Heart left ventricle (tissue), 16 donors: ENCODE results near the gene MRPL17. TPM values are rescaled to one million over a fixed set of nuclear protein-coding genes. Genes with fewer than 3 reads are reported as not detected.

Experiments used
- ATAC-seq, 4 donors: fragments of 200-7000 bp; cut with Tn5 transposase; one replicate each; pipeline ENCODE4 v1.9.1; 2020 to 2022; ENCODE audit warnings: moderate library complexity in 4 of 4, mild to moderate bottlenecking in 3 of 4, moderate number of reproducible peaks in 1 of 4
- DNase-seq, 5 donors: peaks; one replicate each; pipeline ENCODE4 v3.0.0-alpha.2; 2020
- H3K27ac ChIP-seq, 12 donors: fragments of 200-600 bp; sonication (generic) in 4 of 12; one replicate each; pipeline versions ENCODE4 v1.5.0 to v1.8.0; 2016 to 2022; ENCODE audit warnings: mild to moderate bottlenecking in 2 of 12
- H3K27me3 ChIP-seq, 9 donors: fragments of 200-600 bp; sonication (generic) in 2 of 9; one replicate each; pipeline versions ENCODE4 v1.5.1 to v1.8.0; 2016 to 2022; ENCODE audit warnings: mild to moderate bottlenecking in 3 of 9
- H3K36me3 ChIP-seq, 9 donors: fragments of 200-600 bp; sonication (generic) in 2 of 9; one replicate each; pipeline versions ENCODE4 v1.5.0 to v1.8.0; 2018 to 2022; ENCODE audit warnings: mild to moderate bottlenecking in 2 of 9
- H3K4me1 ChIP-seq, 12 donors: fragments of 200-600 bp; sonication (generic) in 4 of 12; one replicate each; pipeline versions ENCODE4 v1.5.0 to v1.8.0; 2016 to 2022; ENCODE audit warnings: mild to moderate bottlenecking in 3 of 12
- H3K4me3 ChIP-seq, 12 donors: fragments of 200-600 bp; sonication (generic) in 4 of 12; one replicate each; pipeline versions ENCODE4 v1.5.0 to v1.8.0; 2017 to 2022; ENCODE audit warnings: mild to moderate bottlenecking in 9 of 12, moderate library complexity in 4 of 12
- H3K9me3 ChIP-seq, 12 donors: fragments of 200-600 bp; sonication (generic) in 4 of 12; one replicate each; pipeline versions ENCODE4 v1.5.0 to v1.8.0; 2016 to 2022; ENCODE audit warnings: mild to moderate bottlenecking in 1 of 12
- POLR2A ChIP-seq, 2 donors: fragments of 450-650 bp; IDR thresholded peaks; one replicate each; pipeline ENCODE4 v1.6.1; 2017; ENCODE audit warnings: antibody characterized with exemption in 2 of 2, mild to moderate bottlenecking in 2 of 2, moderate library complexity in 2 of 2
- WGBS, 4 donors: extraction: QIAGEN DNeasy Blood & Tissue Kit in 2 of 4; methylation state at CpG; one replicate each; pipeline versions ENCODE4 v1.1.5 to v1.1.7; 2013 to 2018; 5-methylcytosine and 5-hydroxymethylcytosine counted together
- intact Hi-C, 10 donors: fragments of 100-400 bp; cut with DNase I; formaldehyde crosslinking; loops; one replicate each; pipeline versions ENCODE4 v1.11.1 to v1.14.2; 2022
- polyA plus RNA-seq, 2 donors: library from polyadenylated mRNA; stranded (reverse); fragments of 200-250 nt; gene quantifications; one replicate each; pipeline ENCODE4 v1.2.3, GENCODE V29; 2013
- total RNA-seq, 9 donors: library from RNA; depleted of rRNA in 2 of 9; stranded (reverse); fragments of >200 nt in 2 of 9; fragmentation: NEBNext Ultra II Directional in 3 of 9; extraction: Animal tissue kit (Norgen Biotek cat#: 25700) in 3 of 9; gene quantifications; one replicate each; pipeline versions ENCODE4 v1.1.0 to v1.2.4, GENCODE V29; 2016 to 2023
- TF ChIP-seq, protein P1 (sequence below), 12 donors: fragments of 200-600 bp; sonication (generic) in 4 of 12; IDR thresholded peaks; one replicate each; pipeline versions ENCODE4 v1.5.0 to v1.8.0; 2018 to 2022; ENCODE audit warnings: antibody characterized with exemption in 12 of 12, mild to moderate bottlenecking in 5 of 12
- donor health status: ischemic (EF 13 %, LVEDD 7.1; RV severe dilation, severe dysfunction).
- donor health status: healthy with polysubstance abuse.
- donor health status: DM: no; HTN: yes; CAD: no.
- donor health status: DM: no; HTN: no; CAD: no.
- donor health status: ischemic (EF 25% LVEDD 6.9; RV normal size, moderate dysfunction).
- donor health status: ischemic (EF 25% LVEDD 5.7; RV mildly dilated, moderate dysfunction).
- donor health status: healthy.
- donor health status: DM: yes; HTN: yes; CAD: no.
- donor health status: ischemic (EF 35%, LVEDD 5.7; RV mildly dilated, moderate dysfunction).
- donor health status: nonischemic (EF 11% LVEDD 7.7; RV severe dilation, severe dysfunction).
- donor health status: DM: yes; HTN: yes; CAD: no.
- donor health status: PGD.
- donor health status: ischemic (EF 29% LVEDD 5.4; RV normal size, mild dysfunction).
- donor health status: nonischemic (EF 23%, LVEDD 6.1; RV moderate dilation, normal function).

MRPL17 gene
- total and polyA plus RNA-seq, 11 donors, result 31.0 to 70.9 (median 53.5) TPM

DNA sequence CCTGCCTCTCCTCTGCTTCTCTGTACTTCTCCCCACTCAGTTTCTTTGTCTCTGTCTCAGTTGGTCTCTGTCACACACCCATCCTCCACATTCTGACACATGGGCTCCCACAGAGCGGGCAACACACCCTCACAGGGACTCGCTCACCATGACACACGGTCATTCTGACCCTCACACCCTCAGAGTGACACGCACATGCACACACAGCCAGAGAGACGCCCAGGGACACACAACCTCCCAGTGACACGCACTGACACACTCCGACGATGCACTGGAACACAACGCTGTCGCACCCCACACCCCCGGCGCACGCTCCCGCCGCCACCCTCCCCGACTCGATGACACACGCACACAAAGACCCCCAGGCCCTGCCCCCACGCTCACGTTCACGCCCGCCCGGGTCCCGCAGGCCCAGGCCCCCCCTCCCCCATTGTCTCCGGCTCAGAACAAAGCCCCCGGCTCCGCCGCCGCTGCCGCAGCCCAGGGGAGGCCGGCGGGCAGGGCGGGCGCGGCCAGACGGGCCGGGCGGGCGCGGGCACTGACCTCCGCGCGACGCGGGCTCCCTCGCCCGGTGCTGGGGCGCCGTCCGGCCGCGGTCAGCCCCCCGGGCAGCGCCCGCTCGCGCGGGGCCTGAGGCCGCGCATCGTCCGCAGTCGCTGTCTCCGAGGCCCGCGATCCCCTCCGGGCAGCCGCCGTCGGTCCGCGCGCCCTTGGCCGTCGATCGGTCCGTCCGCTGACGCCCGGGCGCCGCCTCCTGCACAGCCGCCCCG, 27.9 kb downstream of the MRPL17 start:
- H3K27ac ChIP-seq, result peak overlapping the region; percentile 1 to 93 (median 81)
- intact Hi-C loops, result loop anchor here in 1 of 10 donors (5.0 kb wide), 1 partner anchor 43 kb away; the partner anchor contains the start of gene TAF10
- no peaks in the 10 kb centered on the region for H3K9me3 ChIP-seq
- peak overlapping the region; percentile 20 to 68 (median 55) for H3K4me3 ChIP-seq
- TF ChIP-seq, protein P1, sequence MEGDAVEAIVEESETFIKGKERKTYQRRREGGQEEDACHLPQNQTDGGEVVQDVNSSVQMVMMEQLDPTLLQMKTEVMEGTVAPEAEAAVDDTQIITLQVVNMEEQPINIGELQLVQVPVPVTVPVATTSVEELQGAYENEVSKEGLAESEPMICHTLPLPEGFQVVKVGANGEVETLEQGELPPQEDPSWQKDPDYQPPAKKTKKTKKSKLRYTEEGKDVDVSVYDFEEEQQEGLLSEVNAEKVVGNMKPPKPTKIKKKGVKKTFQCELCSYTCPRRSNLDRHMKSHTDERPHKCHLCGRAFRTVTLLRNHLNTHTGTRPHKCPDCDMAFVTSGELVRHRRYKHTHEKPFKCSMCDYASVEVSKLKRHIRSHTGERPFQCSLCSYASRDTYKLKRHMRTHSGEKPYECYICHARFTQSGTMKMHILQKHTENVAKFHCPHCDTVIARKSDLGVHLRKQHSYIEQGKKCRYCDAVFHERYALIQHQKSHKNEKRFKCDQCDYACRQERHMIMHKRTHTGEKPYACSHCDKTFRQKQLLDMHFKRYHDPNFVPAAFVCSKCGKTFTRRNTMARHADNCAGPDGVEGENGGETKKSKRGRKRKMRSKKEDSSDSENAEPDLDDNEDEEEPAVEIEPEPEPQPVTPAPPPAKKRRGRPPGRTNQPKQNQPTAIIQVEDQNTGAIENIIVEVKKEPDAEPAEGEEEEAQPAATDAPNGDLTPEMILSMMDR (IDR thresholded peaks at IDR 0.05), result no peak
- no peak for TF ChIP-seq POLR2A (IDR thresholded peaks at IDR 0.05)
- WGBS, 4 donors, result 1 to 16% (median 5%) methylated on average over 7 to 84 of the region's 84 CpGs
- H3K4me1 ChIP-seq, result peaks cover 0 to 51% (median 18%) of the 10 kb centered on the region in 12 donors
- DNase-seq (peak in 4 of 5 donors; percentile 42 to 64 (median 50)), ATAC-seq (peak; percentile 30 to 58 (median 53))
- H3K36me3 ChIP-seq, result no peaks in the 10 kb centered on the region
- peaks cover 0 to 8% (median 0%) of the 10 kb centered on the region in 9 donors for H3K27me3 ChIP-seq

DNA sequence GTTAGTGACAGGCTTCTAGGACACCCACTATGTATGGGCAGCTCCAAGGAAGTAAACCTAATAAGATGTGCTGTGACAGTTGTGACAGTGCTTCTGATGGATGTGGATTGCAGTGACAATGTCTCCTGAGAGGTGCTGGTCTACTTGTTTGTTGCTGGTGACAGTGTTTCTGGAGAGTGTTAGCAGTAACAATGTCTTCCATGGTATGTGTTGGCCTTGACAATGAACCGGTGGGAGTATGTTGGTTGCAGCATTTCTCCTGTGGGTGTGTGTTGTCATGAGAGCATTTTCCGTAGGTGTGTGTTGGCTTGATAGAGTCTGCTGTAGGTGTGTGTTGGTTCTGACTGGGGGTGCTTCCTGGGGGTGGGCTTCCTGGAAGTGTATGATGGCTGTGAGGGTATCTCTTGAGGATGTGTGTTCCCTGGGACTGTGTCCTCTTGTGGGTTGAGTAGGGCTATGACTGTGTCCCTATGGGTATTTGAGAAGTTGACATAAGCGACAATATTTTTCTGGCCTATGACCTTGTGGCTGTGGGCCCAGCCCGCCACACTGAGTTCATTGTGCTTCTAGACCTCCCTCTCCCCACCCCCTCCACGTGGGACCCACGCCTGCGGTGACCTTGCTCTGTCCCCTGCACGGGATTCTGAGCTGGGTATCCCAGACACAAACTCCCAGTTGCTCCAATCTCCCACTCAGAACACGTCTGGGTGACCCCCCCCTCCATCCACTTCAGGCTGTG, 28.7 kb downstream of the MRPL17 start:
- intact Hi-C loops, result loop anchor here in 1 of 10 donors (5.0 kb wide), 1 partner anchor 42 kb away; the partner anchor contains the start of gene TAF10
- WGBS, 4 donors, result 27 to 41% (median 29%) methylated on average over 9 of the region's 9 CpGs
- peak overlapping the region in 11 of 12 donors; percentile 37 to 68 (median 56) for H3K4me3 ChIP-seq
- H3K36me3 ChIP-seq, result no peaks in the 10 kb centered on the region
- no peaks in the 10 kb centered on the region for H3K9me3 ChIP-seq
- ATAC-seq, result peak; percentile 13 to 68 (median 36)
- DNase-seq, result peak in 2 of 5 donors; percentile 45 to 62
- H3K27me3 ChIP-seq, result peaks cover 0 to 8% (median 0%) of the 10 kb centered on the region in 9 donors
- TF ChIP-seq, protein P1 (IDR thresholded peaks at IDR 0.05), result no peak
- TF ChIP-seq POLR2A (IDR thresholded peaks at IDR 0.05), result no peak
- peaks cover 0 to 51% (median 18%) of the 10 kb centered on the region in 12 donors for H3K4me1 ChIP-seq
- peak overlapping the region in 11 of 12 donors; percentile 20 to 93 (median 83) for H3K27ac ChIP-seq

DNA sequence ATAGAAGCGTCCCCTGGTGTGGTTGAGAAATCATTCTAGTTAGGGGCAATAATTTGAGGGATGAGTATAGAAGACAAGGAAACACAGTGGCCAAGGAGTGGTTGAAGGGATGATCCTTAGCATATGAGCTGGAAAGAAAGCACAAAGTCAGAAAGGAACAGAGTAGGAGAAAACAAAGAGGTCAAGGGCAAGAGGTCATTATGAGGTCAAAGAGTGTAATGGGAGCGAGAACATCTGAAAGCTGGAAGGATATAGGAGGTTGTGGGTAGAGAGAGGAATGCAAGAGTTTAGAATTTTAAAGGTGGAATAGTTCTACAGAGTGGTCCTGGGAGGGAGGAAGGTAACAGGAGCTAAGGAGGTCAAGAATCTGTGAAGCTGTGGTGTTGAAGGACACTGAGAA, 29.5 kb downstream of the MRPL17 start:
- peak overlapping the region in 1 of 12 donors; percentile 83 for H3K27ac ChIP-seq
- H3K9me3 ChIP-seq, result no peaks in the 10 kb centered on the region
- TF ChIP-seq, protein P1 (IDR thresholded peaks at IDR 0.05), result no peak
- TF ChIP-seq POLR2A (IDR thresholded peaks at IDR 0.05), result no peak
- peaks cover 0 to 8% (median 0%) of the 10 kb centered on the region in 9 donors for H3K27me3 ChIP-seq
- intact Hi-C loops, result no loop called here
- ATAC-seq (no peak), DNase-seq (no peak)
- WGBS, 4 donors, result 91 to 96% (median 93%) methylated on average over 2 of the region's 2 CpGs
- no peaks in the 10 kb centered on the region for H3K36me3 ChIP-seq
- no peak overlapping the region for H3K4me3 ChIP-seq
- H3K4me1 ChIP-seq, result peaks cover 0 to 57% (median 20%) of the 10 kb centered on the region in 12 donors

DNA sequence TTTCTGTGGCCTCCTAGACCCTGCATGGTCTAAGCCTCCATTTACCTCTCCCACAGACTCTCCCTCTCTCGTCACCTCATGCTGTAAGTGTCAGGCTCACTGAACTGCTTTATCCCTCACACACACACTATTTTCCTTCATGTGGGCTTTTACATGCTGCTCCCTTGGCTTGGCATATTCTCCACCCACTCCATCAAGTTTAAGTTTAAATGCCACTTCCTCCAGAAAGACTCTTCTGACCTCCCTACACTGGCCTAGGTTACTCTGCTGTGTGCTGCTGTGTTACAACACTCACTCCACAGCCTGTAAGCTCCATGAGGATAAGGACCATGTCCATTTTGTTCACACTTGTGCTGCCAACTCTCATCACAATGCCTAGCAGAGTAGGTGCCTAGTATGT, 30.0 kb downstream of the MRPL17 start:
- Histone ChIP-seq H3K4me3 (no peak overlapping the region), H3K9me3 (no peaks in the 10 kb centered on the region), H3K36me3 (no peaks in the 10 kb centered on the region), H3K4me1 (peaks cover under 1 to 63% (median 25%) of the 10 kb centered on the region in 12 donors), H3K27me3 (peaks cover 0 to 8% (median 0%) of the 10 kb centered on the region in 9 donors), H3K27ac (peak overlapping the region in 1 of 12 donors; percentile 83)
- no peak for DNase-seq
- intact Hi-C loops, result no loop called here
- no peak for ATAC-seq
- WGBS, 4 donors, result 96 to 98% (median 97%) methylated on average over 1 of the region's 1 CpG
- TF ChIP-seq POLR2A (IDR thresholded peaks at IDR 0.05), result no peak
- TF ChIP-seq, protein P1 (IDR thresholded peaks at IDR 0.05), result no peak
